ENCODE data around the gene TOX3.

Gene TOX3

GRCh38 chr16:52492789-52493357, 54.1 kb downstream of the TOX3 start:
- no peak overlapping the region for H3K23ac ChIP-seq (ENCODE audit: low read depth, low read length, poor library complexity)
- no peak overlapping the region for H2AFZ ChIP-seq (ENCODE audit: low read length)
- H2BK5ac ChIP-seq (ENCODE audit: low read length) = no peak overlapping the region
- H3K4ac ChIP-seq (ENCODE audit: low read length) = no peak overlapping the region
- H3K27ac ChIP-seq (replicated peaks; ENCODE audit: low read length) = no peak overlapping the region
- H3K18ac ChIP-seq (ENCODE audit: low read length) = no peak overlapping the region
- H3K14ac ChIP-seq (ENCODE audit: low read length) = no peak overlapping the region
- no peak overlapping the region for H2BK12ac ChIP-seq (ENCODE audit: low read length)
- peaks cover 2 to 5% of the 10 kb centered on the region in 2 donors for H3K9me3 ChIP-seq (replicated peaks in 1 of 2; ENCODE audit: control insufficient read depth in 2 of 2, insufficient read depth in 1 of 2, low read depth in 1 of 2, low read length in 2 of 2)
- H3K79me1 ChIP-seq (ENCODE audit: low read depth, low read length) = peaks cover 3% of the 10 kb centered on the region
- WGBS, 2 donors (ENCODE audit: extremely low coverage in 2 of 2, insufficient read length in 2 of 2, insufficient replicate concordance in 1 of 2) = no CpG with 5 or more reads among the region's 5 CpGs
- no peaks in the 10 kb centered on the region for H3K27me3 ChIP-seq (ENCODE audit: control insufficient read depth in 3 of 3, insufficient read depth in 3 of 3, low read depth in 1 of 3, low read length in 3 of 3)
- H3K4me2 ChIP-seq (ENCODE audit: insufficient read depth, low read length, poor library complexity, severe bottlenecking) = no peak overlapping the region
- no peak for DNase-seq (ENCODE audit: low spot score)
- H2AK5ac ChIP-seq (ENCODE audit: low read depth, low read length) = no peak overlapping the region
- H3K4me1 ChIP-seq (ENCODE audit: control insufficient read depth in 2 of 2, insufficient read depth in 1 of 2, low read depth in 1 of 2, low read length in 2 of 2) = peaks cover 7 to 17% of the 10 kb centered on the region in 2 donors
- peaks cover 0 to 24% of the 10 kb centered on the region in 2 donors for H3K36me3 ChIP-seq (replicated peaks in 1 of 2; ENCODE audit: control insufficient read depth in 2 of 2, insufficient read depth in 2 of 2, low read length in 2 of 2)
- no peak overlapping the region for H4K8ac ChIP-seq (ENCODE audit: low read depth, low read length)
- no peak overlapping the region for H2BK120ac ChIP-seq (ENCODE audit: low read depth, low read length)
- H3K9ac ChIP-seq (ENCODE audit: low read depth, low read length, poor library complexity) = no peak overlapping the region
- no peak overlapping the region for H4K91ac ChIP-seq (ENCODE audit: low read depth, low read length, poor library complexity)
- H3K4me3 ChIP-seq (ENCODE audit: low read length in 2 of 2) = no peak overlapping the region
- no peak overlapping the region for H2BK15ac ChIP-seq (ENCODE audit: low read length)

DNA sequence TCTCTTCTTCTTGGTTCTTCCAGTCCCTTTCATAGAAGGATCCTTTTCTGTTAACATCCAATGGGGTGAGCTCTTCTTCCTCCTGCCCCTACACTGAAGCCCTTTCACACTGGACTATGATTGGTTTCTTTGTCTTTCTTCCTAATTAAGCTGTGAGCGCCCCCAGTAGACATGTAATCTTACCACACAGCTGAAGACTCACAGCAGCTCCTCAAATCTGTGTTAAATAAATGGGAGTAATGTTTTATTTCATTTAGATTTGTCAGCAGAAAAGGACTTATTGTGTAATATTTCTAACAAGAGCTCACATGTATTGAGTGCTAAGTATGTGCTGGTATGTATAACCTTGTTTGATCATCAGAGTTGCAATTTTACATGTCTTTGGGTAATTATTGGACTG, 55.7 kb downstream of the TOX3 start:
- Histone ChIP-seq H3K4ac (ENCODE audit: low read length) (no peak overlapping the region), H3K27me3 (ENCODE audit: control insufficient read depth in 3 of 3, insufficient read depth in 3 of 3, low read depth in 1 of 3, low read length in 3 of 3) (no peaks in the 10 kb centered on the region), H2BK12ac (ENCODE audit: low read length) (no peak overlapping the region), H3K79me1 (ENCODE audit: low read depth, low read length) (peaks cover 3% of the 10 kb centered on the region), H3K27ac (replicated peaks; ENCODE audit: low read length) (no peak overlapping the region), H4K91ac (ENCODE audit: low read depth, low read length, poor library complexity) (no peak overlapping the region), H3K18ac (ENCODE audit: low read length) (no peak overlapping the region), H3K4me3 (ENCODE audit: low read length in 2 of 2) (no peak overlapping the region), H3K9ac (ENCODE audit: low read depth, low read length, poor library complexity) (no peak overlapping the region), H2BK15ac (ENCODE audit: low read length) (no peak overlapping the region), H3K23ac (ENCODE audit: low read depth, low read length, poor library complexity) (no peak overlapping the region), H4K8ac (ENCODE audit: low read depth, low read length) (no peak overlapping the region), H2BK5ac (ENCODE audit: low read length) (no peak overlapping the region), H3K4me2 (ENCODE audit: insufficient read depth, low read length, poor library complexity, severe bottlenecking) (no peak overlapping the region), H2BK120ac (ENCODE audit: low read depth, low read length) (no peak overlapping the region), H2AK5ac (ENCODE audit: low read depth, low read length) (no peak overlapping the region), H2AFZ (ENCODE audit: low read length) (no peak overlapping the region), H3K14ac (ENCODE audit: low read length) (no peak overlapping the region), H3K9me3 (replicated peaks in 1 of 2; ENCODE audit: control insufficient read depth in 2 of 2, insufficient read depth in 1 of 2, low read depth in 1 of 2, low read length in 2 of 2) (peaks cover 2 to 5% of the 10 kb centered on the region in 2 donors), H3K36me3 (replicated peaks in 1 of 2; ENCODE audit: control insufficient read depth in 2 of 2, insufficient read depth in 2 of 2, low read length in 2 of 2) (peaks cover 0 to 24% of the 10 kb centered on the region in 2 donors), H3K4me1 (ENCODE audit: control insufficient read depth in 2 of 2, insufficient read depth in 1 of 2, low read depth in 1 of 2, low read length in 2 of 2) (peaks cover 3 to 7% of the 10 kb centered on the region in 2 donors)
- no peak for DNase-seq (ENCODE audit: low spot score)
- WGBS, 2 donors (ENCODE audit: extremely low coverage in 2 of 2, insufficient read length in 2 of 2, insufficient replicate concordance in 1 of 2) = no CpG with 5 or more reads among the region's 1 CpG

DNA sequence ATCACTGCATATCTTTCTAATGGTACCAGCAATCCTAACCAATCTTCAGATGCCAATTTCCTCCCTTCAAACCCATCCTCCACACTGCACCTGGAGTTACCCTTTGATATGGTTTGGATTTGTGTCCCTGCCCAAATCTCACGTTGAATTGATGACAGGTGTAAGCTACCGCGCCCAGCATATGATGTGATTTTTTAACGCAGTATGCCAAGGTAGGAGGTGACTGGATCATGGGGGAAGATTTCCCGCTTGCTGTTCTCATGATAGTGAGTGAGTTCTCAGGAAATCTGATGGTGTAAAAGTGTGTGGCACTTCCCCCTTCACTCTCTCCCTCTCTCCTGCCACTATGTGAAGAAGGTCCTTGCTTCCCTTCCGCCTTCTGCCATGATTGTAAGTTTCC, 57.0 kb downstream of the TOX3 start:
- Histone ChIP-seq H3K4me1 (ENCODE audit: control insufficient read depth in 2 of 2, insufficient read depth in 1 of 2, low read depth in 1 of 2, low read length in 2 of 2) (peaks cover 0 to 7% of the 10 kb centered on the region in 2 donors), H3K27ac (replicated peaks; ENCODE audit: low read length) (no peak overlapping the region), H2BK5ac (ENCODE audit: low read length) (no peak overlapping the region), H3K4ac (ENCODE audit: low read length) (no peak overlapping the region), H3K36me3 (replicated peaks in 1 of 2; ENCODE audit: control insufficient read depth in 2 of 2, insufficient read depth in 2 of 2, low read length in 2 of 2) (peaks cover 0 to 24% of the 10 kb centered on the region in 2 donors), H2BK120ac (ENCODE audit: low read depth, low read length) (no peak overlapping the region), H2BK15ac (ENCODE audit: low read length) (no peak overlapping the region), H3K18ac (ENCODE audit: low read length) (no peak overlapping the region), H4K8ac (ENCODE audit: low read depth, low read length) (no peak overlapping the region), H3K4me3 (ENCODE audit: low read length in 2 of 2) (no peak overlapping the region), H2AK5ac (ENCODE audit: low read depth, low read length) (no peak overlapping the region), H3K23ac (ENCODE audit: low read depth, low read length, poor library complexity) (no peak overlapping the region), H3K79me1 (ENCODE audit: low read depth, low read length) (peaks cover 3% of the 10 kb centered on the region), H3K4me2 (ENCODE audit: insufficient read depth, low read length, poor library complexity, severe bottlenecking) (no peak overlapping the region), H3K9me3 (replicated peaks in 1 of 2; ENCODE audit: control insufficient read depth in 2 of 2, insufficient read depth in 1 of 2, low read depth in 1 of 2, low read length in 2 of 2) (peaks cover 2 to 5% of the 10 kb centered on the region in 2 donors), H4K91ac (ENCODE audit: low read depth, low read length, poor library complexity) (no peak overlapping the region), H3K9ac (ENCODE audit: low read depth, low read length, poor library complexity) (no peak overlapping the region), H2BK12ac (ENCODE audit: low read length) (no peak overlapping the region), H3K14ac (ENCODE audit: low read length) (no peak overlapping the region), H3K27me3 (ENCODE audit: control insufficient read depth in 3 of 3, insufficient read depth in 3 of 3, low read depth in 1 of 3, low read length in 3 of 3) (no peaks in the 10 kb centered on the region), H2AFZ (ENCODE audit: low read length) (no peak overlapping the region)
- DNase-seq (ENCODE audit: low spot score) = no peak
- WGBS, 2 donors (ENCODE audit: extremely low coverage in 2 of 2, insufficient read length in 2 of 2, insufficient replicate concordance in 1 of 2) = no CpG with 5 or more reads among the region's 6 CpGs

DNA sequence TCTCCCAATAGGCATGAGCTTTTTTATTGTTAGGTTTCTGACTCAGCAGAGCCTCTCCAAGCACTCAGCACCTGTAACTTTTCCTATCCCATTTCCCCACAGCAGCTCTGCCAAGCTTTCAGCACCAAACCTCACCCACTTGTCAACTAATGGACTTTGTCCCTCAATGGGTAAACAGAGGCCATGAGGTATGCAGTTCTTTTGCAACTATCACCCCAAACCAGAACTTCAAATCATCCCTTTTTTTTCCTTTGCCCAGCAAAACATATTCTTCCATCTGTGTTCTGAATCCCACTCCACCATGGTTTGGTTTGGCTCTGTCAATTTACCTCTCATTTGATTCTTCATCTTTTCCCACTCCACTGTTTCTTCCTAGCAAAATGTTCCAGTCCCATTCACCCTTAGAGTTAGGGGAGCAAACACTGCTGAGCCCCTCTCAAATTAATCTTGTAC, 58.1 kb downstream of the TOX3 start:
- H4K91ac ChIP-seq (ENCODE audit: low read depth, low read length, poor library complexity) = no peak overlapping the region
- peaks cover 2 to 5% of the 10 kb centered on the region in 2 donors for H3K9me3 ChIP-seq (replicated peaks in 1 of 2; ENCODE audit: control insufficient read depth in 2 of 2, insufficient read depth in 1 of 2, low read depth in 1 of 2, low read length in 2 of 2)
- no peak overlapping the region for H3K4me2 ChIP-seq (ENCODE audit: insufficient read depth, low read length, poor library complexity, severe bottlenecking)
- no peak overlapping the region for H4K8ac ChIP-seq (ENCODE audit: low read depth, low read length)
- peaks cover 3% of the 10 kb centered on the region for H3K79me1 ChIP-seq (ENCODE audit: low read depth, low read length)
- H3K36me3 ChIP-seq (replicated peaks in 1 of 2; ENCODE audit: control insufficient read depth in 2 of 2, insufficient read depth in 2 of 2, low read length in 2 of 2) = peaks cover 0 to 22% of the 10 kb centered on the region in 2 donors
- H3K23ac ChIP-seq (ENCODE audit: low read depth, low read length, poor library complexity) = no peak overlapping the region
- H3K14ac ChIP-seq (ENCODE audit: low read length) = no peak overlapping the region
- no peak overlapping the region for H3K27ac ChIP-seq (replicated peaks; ENCODE audit: low read length)
- H2AK5ac ChIP-seq (ENCODE audit: low read depth, low read length) = no peak overlapping the region
- H3K18ac ChIP-seq (ENCODE audit: low read length) = no peak overlapping the region
- H3K4me3 ChIP-seq (ENCODE audit: low read length in 2 of 2) = no peak overlapping the region
- H3K4ac ChIP-seq (ENCODE audit: low read length) = no peak overlapping the region
- H3K9ac ChIP-seq (ENCODE audit: low read depth, low read length, poor library complexity) = no peak overlapping the region
- no peak overlapping the region for H2BK15ac ChIP-seq (ENCODE audit: low read length)
- H2BK120ac ChIP-seq (ENCODE audit: low read depth, low read length) = no peak overlapping the region
- H2BK12ac ChIP-seq (ENCODE audit: low read length) = no peak overlapping the region
- no peak overlapping the region for H2AFZ ChIP-seq (ENCODE audit: low read length)
- peaks cover 0 to 5% of the 10 kb centered on the region in 2 donors for H3K4me1 ChIP-seq (ENCODE audit: control insufficient read depth in 2 of 2, insufficient read depth in 1 of 2, low read depth in 1 of 2, low read length in 2 of 2)
- H3K27me3 ChIP-seq (ENCODE audit: control insufficient read depth in 3 of 3, insufficient read depth in 3 of 3, low read depth in 1 of 3, low read length in 3 of 3) = no peaks in the 10 kb centered on the region
- no peak overlapping the region for H2BK5ac ChIP-seq (ENCODE audit: low read length)
- no peak for DNase-seq (ENCODE audit: low spot score)

Data from neuronal stem cell (in vitro differentiated cells).